DLD1 (cell line): ENCODE data around the gene SEMA3B.
"Not testable (repeated sequence)": the region's sequence is repeated elsewhere in the genome, so short reads cannot be mapped to it uniquely, and the experiment has no call there.

Source experiments
- in situ Hi-C: cut with HindIII; loops from 2 replicates; pipeline ENCODE4 v1.10.0; 2017; ENCODE audit warnings: low sequenced_read_pairs

SEMA3B gene

DNA sequence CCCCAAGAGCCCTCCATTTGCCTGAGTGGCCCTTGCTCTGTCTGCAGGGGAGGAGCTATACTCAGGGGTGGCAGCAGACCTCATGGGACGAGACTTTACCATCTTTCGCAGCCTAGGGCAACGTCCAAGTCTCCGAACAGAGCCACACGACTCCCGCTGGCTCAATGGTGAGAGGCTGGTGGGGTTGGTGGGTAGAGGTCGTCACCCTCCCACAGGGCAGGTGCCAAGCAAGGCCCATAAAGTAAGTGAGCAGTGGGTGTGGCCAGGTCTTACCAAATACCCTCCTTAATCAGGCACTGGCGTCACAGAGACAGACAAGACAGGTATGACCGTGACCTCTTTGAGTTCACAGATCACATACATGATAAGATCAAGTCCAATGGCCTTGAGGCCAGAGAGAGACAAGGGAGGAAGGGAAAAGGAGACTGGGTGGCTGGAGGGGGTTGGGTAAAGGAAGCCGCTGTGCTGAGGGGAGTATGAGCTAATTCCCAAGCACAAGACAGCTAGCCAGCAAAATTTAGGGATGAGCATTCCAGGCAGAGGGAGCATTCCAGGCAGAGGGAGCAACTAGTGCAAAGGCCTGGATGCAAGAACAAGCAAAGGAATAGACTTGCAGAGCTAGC, 2.5 kb downstream of the SEMA3B start:
- in situ Hi-C loops = no loop called here

DNA sequence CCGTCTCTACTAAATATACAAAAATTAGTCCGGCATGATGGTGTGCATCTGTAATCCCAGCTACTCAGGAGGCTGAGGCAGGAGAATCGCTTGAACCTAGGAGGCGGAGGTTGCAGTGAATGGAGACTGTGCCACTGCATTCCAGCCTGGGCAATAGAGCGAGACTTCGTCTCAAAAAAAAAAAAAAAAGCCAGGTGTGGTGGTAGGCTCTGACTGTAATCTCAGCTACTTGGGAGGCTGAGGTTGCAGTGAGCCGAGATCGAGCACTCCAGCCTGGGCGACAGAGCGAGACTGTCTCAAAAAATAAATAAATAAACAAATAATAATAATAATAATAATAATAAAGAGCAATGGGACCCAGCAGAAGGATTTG, 3.6 kb downstream of the SEMA3B start:
- in situ Hi-C loops = not testable (repeated sequence)

DNA sequence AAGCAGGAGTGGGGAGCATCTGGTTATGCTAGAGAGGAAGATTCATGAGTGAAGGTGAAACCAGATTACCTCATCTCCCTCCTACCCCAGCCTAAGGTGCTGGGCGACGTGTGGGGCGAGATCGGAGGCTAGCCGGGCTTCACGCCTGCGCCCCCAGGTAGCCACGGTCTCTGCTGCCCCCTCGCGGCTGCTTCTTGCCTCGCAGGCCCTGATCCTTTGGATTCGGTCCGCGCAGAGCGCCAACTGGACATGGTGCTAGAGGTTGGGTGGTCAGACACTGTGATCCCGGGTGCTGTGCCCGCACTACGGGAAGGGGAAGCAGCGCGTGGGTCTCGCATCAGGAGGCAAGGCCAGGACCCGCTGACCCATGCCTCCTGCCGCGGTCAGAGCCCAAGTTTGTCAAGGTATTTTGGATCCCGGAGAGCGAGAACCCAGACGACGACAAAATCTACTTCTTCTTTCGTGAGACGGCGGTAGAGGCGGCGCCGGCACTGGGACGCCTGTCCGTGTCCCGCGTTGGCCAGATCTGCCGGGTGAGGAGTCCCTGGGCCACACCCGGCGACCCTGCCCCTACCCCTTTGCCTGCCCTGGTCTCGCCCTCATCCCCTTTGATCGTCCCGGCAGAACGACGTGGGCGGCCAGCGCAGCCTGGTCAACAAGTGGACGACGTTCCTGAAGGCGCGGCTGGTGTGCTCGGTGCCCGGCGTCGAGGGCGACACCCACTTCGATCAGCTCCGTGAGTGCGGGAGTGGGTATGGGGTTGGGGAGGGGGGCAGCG, 4.2 kb downstream of the SEMA3B start:
- in situ Hi-C loops = no loop called here

- in situ Hi-C loops = no loop called here
Observed at GRCh38 chr3:50273689-50274065, 4.7 kb downstream of the SEMA3B start.

- in situ Hi-C loops = no loop called here
Observed at GRCh38 chr3:50274371-50275104, 5.6 kb downstream of the SEMA3B start.

DNA sequence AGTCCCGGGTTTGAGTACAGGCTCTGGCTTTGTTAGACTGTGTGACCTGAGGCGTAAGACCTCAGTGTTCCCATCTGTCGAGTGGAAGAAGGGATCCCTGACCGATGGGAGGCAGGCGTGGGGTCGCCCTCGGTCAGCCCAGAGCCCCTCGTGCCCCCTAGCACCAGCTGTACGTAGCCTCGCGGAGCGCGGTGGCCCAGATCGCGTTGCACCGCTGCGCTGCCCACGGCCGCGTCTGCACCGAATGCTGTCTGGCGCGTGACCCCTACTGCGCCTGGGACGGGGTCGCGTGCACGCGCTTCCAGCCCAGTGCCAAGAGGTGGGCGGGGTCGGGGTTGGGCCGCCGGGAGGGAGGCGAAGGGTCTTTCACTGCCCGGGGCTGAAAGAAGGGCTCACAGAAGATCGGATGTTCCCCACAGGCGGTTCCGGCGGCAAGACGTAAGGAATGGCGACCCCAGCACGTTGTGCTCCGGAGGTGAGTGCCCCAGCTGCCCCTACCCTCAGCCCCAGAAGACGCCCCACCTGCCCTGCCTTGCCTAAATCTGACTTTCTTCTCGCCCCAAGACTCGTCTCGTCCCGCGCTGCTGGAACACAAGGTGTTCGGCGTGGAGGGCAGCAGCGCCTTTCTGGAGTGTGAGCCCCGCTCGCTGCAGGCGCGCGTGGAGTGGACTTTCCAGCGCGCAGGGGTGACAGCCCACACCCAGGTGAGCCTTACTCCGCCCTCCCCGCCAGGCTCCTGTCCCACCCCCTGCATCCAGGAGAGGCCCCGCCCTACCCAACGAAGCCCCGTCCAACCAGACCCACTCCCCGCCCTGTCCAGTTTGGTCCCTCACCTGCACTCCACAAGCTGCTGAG, 6.4 kb downstream of the SEMA3B start:
- in situ Hi-C loops = no loop called here

GRCh38 chr3:50275996-50276761, 7.2 kb downstream of the SEMA3B start:
- in situ Hi-C loops = no loop called here

DNA sequence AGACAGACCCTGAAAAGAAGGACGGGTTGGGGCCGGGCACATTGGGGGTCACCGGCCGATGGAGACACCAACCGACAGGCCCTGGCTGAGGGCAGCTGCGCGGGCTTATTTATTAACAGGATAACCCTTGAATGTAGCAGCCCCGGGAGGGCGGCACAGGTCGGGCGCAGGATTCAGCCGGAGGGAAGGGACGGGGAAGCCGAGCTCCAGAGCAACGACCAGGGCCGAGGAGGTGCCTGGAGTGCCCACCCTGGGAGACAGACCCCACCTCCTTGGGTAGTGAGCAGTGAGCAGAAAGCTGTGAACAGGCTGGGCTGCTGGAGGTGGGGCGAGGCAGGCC, 7.8 kb downstream of the SEMA3B start:
- in situ Hi-C loops = no loop called here

DNA sequence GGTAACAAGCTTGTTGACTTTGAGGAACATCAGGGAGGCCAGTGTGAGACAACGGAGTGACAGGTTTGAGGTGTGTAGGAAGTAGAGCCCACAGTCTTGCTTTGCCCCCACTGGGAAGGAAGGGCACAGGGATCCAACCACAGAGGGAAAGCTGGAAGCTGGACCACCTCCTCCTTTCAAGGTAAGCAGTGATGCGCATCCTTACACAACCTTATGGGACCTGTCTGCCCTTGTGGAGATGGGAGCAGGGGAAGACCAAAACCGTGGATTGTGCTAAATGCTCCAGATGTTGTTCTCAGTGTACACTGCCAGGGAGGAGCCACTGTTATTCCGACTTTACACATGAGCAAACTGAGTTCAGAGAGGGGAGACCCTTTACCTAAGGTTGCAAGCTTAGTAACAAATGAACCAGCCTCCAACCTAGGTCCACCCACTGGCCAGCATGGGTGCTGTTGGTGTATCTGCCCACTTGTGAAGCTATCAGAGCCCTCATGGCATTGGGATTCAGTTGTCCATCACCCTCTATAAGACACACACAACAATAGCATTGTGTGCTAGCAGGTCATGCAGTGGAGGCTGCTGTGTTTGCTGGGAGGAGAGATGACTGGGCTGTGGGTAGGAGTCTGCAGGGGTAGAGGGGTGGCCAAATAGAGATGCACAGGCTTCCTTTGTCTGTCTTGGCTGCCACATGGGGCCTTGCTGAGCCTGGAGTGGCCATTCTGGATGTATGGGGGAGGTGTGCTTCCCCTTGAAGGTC, 9.4 kb downstream of the SEMA3B start:
- in situ Hi-C loops = no loop called here

DNA sequence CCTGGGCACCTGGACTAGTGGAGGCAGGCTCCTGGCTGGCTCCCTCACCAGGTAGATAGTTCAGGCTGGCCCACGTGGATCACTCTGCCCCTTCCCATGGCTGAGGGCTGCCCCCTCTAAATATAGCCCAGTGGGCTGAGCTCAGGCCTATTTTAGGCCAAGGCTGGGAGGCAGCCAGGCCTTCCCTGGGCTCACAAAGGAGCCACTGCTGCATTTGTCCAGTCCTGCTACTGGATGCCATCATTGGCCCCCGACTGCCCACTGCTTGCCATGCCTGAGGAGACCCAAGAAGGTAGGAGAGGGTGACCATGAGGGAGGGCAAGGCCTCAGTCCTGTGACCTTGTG, 9.9 kb downstream of the SEMA3B start, which contains the start of gene LSMEM2:
Gene LSMEM2 (plus strand): TSS at position 208 of the 345 bp plus-strand sequence. CDS start 27 bp downstream, at position 235.
- in situ Hi-C loops = no loop called here

GRCh38 chr3:50279255-50280016, 10.5 kb downstream of the SEMA3B start:
- in situ Hi-C loops = no loop called here

- in situ Hi-C loops = not testable (repeated sequence)
Observed at GRCh38 chr3:50284121-50284520, 15.2 kb downstream of the SEMA3B start.

GRCh38 chr3:50286322-50287227, 17.6 kb downstream of the SEMA3B start:
- in situ Hi-C loops = no loop called here

- in situ Hi-C loops = no loop called here
Observed at GRCh38 chr3:50287262-50287661, 18.3 kb downstream of the SEMA3B start.

- in situ Hi-C loops = no loop called here
Observed at GRCh38 chr3:50288387-50289007, 19.6 kb downstream of the SEMA3B start.

DNA sequence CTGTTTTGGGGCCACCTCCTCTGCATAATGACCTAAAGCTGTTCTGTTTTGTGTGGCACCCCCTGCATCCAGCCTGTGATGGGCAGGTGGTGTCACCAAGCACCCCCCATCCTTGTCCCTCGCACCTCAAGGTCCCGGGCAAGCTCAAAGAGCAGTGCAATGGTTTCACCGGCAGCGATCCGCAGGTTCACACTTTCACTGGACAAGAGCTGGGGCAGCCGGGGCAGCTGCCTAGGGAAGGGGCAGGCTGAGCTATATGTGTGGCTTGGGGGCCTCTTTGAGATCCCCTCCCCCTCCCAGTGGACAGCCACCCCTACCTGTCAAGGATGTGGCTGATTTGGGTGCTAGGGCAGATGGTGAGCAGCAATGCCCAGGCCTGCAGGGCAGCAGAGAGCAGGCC, 20.2 kb downstream of the SEMA3B start:
- in situ Hi-C loops = no loop called here

DNA sequence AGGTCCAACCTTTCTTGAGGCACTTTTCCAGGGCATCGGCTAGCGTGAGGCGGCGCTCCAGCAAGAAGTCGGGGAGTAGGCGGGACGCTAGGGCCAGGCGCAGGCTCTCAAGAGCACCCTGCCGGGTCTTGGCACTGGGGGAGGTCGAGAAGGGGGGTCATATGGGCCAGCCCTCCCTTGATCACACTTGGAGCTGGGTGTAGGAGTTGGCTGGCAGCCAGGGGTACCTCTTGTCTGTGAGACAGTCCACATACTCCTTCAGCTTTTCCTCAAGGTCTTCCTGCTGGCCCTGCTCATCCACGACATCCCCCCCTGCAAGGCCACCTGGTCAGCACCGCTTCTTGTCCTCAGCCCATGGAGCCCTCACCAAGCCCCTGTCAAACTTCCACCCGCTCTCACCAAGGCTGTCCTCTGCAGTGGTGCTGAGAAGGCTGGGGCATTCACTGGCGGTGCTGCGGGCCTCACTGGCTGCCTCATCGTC, 21.3 kb downstream of the SEMA3B start:
- in situ Hi-C loops = no loop called here
